Thoracic aorta (tissue), 2 donors: Measurements from ENCODE around the gene KCNK15. TPM values are rescaled to one million over a fixed set of nuclear protein-coding genes. Genes with fewer than 3 reads are reported as not detected.

Experiments
- ATAC-seq: fragments of 150-250 bp; one replicate; pipeline ENCODE4 v1.8.0; 2017; ENCODE audit warnings: low read depth; ENCODE audit not compliant: insufficient number of reproducible peaks, low FRiP score
- DNase-seq: peaks from one replicate; pipeline ENCODE4 v3.0.0-alpha.2; 2020; ENCODE audit warnings: low spot score
- H3K27ac ChIP-seq, 2 donors: fragments of 200-600 bp; sonication (generic); 1 replicate in 1 of 2; 2 replicates in 1 of 2; pipeline ENCODE4 v1.5.1; 2016; ENCODE audit warnings: mild to moderate bottlenecking in 2 of 2, moderate library complexity in 2 of 2
- H3K27me3 ChIP-seq: fragments of 200-600 bp; sonication (generic); replicated peaks from 2 replicates; pipeline ENCODE4 v1.6.0; 2016; ENCODE audit warnings: mild to moderate bottlenecking; ENCODE audit not compliant: insufficient read depth
- H3K36me3 ChIP-seq: fragments of 200-600 bp; sonication (generic); one replicate; pipeline ENCODE4 v1.5.1; 2016
- H3K4me1 ChIP-seq, 2 donors: fragments of 200-600 bp; sonication (generic); 1 replicate in 1 of 2; 2 replicates in 1 of 2; pipeline versions ENCODE4 v1.5.1 to v1.6.0; 2016; ENCODE audit warnings: low read depth in 2 of 2, mild to moderate bottlenecking in 1 of 2; ENCODE audit not compliant: control insufficient read depth in 1 of 2
- H3K4me3 ChIP-seq: fragments of 200-600 bp; sonication (generic); 2 replicates; pipeline ENCODE4 v1.5.1; 2016; ENCODE audit warnings: mild to moderate bottlenecking
- H3K9me3 ChIP-seq: fragments of 200-600 bp; sonication (generic); 2 replicates; pipeline ENCODE4 v1.5.1; 2016
- CTCF ChIP-seq: fragments of 200-600 bp; sonication (generic); IDR thresholded peaks from one replicate; pipeline ENCODE4 v1.5.1; 2019; ENCODE audit warnings: antibody characterized with exemption
- total RNA-seq, 2 donors: library from RNA; depleted of rRNA; stranded (reverse); fragments of >200 nt; gene quantifications; one replicate each; pipeline versions ENCODE4 v1.1.0 to v1.2.3, GENCODE V29; 2016

Gene KCNK15
- total RNA-seq, 2 donors from 2014 or later: 26.3 to 60.0 TPM

GRCh38 chr20:44771172-44771535 lies 25.5 kb downstream of the KCNK15 start:
- Histone ChIP-seq H3K27me3 (no peaks in the 10 kb centered on the region), H3K27ac (no peak overlapping the region), H3K4me3 (no peak overlapping the region), H3K9me3 (no peaks in the 10 kb centered on the region), H3K36me3 (no peaks in the 10 kb centered on the region), H3K4me1 (no peaks in the 10 kb centered on the region)
- ATAC-seq (no peak), DNase-seq (no peak)
- no peak for TF ChIP-seq CTCF

DNA sequence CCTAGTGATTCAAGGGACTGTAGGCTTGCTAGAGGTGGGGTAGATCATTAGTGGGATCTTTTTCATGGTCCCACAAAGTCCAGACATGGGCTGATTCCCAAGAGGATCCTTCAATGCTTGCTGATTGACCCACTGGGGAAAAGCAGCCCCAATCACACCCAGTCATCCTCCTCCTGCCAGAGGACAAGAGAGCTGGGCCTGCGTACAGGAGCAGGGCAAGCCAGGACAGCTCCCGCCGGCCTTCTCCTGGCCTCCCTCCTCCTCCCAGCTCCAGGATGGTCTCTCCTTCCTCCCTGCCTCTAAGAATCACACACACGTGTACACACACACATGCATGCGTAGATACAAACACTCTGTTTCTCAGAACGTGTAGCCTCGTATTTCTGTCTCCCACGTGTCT lies 27.0 kb downstream of the KCNK15 start:
- H3K27me3 ChIP-seq: no peaks in the 10 kb centered on the region
- ATAC-seq (no peak), DNase-seq (no peak)
- no peaks in the 10 kb centered on the region for H3K9me3 ChIP-seq
- H3K4me1 ChIP-seq: no peaks in the 10 kb centered on the region
- H3K27ac ChIP-seq: no peak overlapping the region
- no peak for TF ChIP-seq CTCF
- H3K4me3 ChIP-seq: no peak overlapping the region
- H3K36me3 ChIP-seq: no peaks in the 10 kb centered on the region

GRCh38 chr20:44773070-44773829 lies 27.6 kb downstream of the KCNK15 start:
- Histone ChIP-seq H3K36me3 (no peaks in the 10 kb centered on the region), H3K27ac (no peak overlapping the region), H3K4me3 (no peak overlapping the region), H3K9me3 (no peaks in the 10 kb centered on the region), H3K4me1 (no peaks in the 10 kb centered on the region), H3K27me3 (no peaks in the 10 kb centered on the region)
- ATAC-seq (no peak), DNase-seq (no peak)
- TF ChIP-seq CTCF: no peak

DNA sequence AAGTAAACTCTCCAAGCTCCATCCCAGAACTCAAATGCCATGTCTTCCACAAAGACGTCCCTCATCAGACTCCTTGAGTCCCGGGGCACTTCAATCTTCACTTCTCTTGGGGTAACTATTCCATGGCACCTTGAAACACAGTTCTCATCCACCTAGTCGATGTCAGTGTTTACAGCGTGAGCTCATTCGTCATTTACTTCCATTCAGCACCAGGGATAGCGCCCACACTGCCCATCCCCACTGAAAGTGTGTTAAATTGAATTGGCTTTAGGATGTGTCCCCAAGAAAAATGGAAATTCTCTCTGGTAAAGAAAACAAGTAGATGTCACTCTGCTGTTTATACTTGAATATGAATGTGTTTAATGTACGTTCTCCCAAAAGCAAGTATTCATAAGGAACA lies 31.3 kb downstream of the KCNK15 start:
- H3K9me3 ChIP-seq: no peaks in the 10 kb centered on the region
- no peaks in the 10 kb centered on the region for H3K36me3 ChIP-seq
- no peak overlapping the region for H3K4me3 ChIP-seq
- ATAC-seq (no peak), DNase-seq (no peak)
- H3K27ac ChIP-seq: no peak overlapping the region
- no peak for TF ChIP-seq CTCF
- no peaks in the 10 kb centered on the region for H3K27me3 ChIP-seq
- H3K4me1 ChIP-seq: no peaks in the 10 kb centered on the region

GRCh38 chr20:44780226-44780625 lies 34.6 kb downstream of the KCNK15 start:
- H3K27me3 ChIP-seq: no peaks in the 10 kb centered on the region
- no peak for ATAC-seq
- H3K27ac ChIP-seq: no peak overlapping the region
- no peak for DNase-seq
- no peaks in the 10 kb centered on the region for H3K4me1 ChIP-seq
- TF ChIP-seq CTCF: no peak
- H3K9me3 ChIP-seq: no peaks in the 10 kb centered on the region
- no peak overlapping the region for H3K4me3 ChIP-seq
- H3K36me3 ChIP-seq: no peaks in the 10 kb centered on the region
